Measurements from ENCODE around the gene CCNF. TPM values are rescaled to one million over a fixed set of nuclear protein-coding genes. Genes with fewer than 3 reads are reported as not detected.
A peak's percentile ranks its signal among the peaks of the same experiment; 100 is the strongest.
"Not testable (repeated sequence)": the region's sequence is repeated elsewhere in the genome, so short reads cannot be mapped to it uniquely, and the experiment has no call there.

CCNF gene
- total RNA-seq, 2 donors from 2014 or later, result 50.8 to 58.9 TPM

- no peaks in the 10 kb centered on the region for H3K36me3 ChIP-seq (ENCODE audit: control insufficient read depth, insufficient read depth, low read length)
- 67% methylated on average over 2 of the region's 2 CpGs; no CpG with 5 or more reads in 1 of the 2 experiments for WGBS, 2 experiments (ENCODE audit: insufficient coverage in 1 of 2, insufficient read length in 1 of 2)
- no peak overlapping the region for H3K27ac Mint-ChIP-seq
These were observed 44.8 kb upstream of the CCNF start for GRCh38 chr16:2384426-2384825.

GRCh38 chr16:2385190-2385836 is 43.9 kb upstream of the CCNF start:
- Mint-ChIP-seq H3K4me1 (no peaks in the 10 kb centered on the region), H3K9me3 (peaks cover 17% of the 10 kb centered on the region), H3K27me3 (ENCODE audit: insufficient read depth) (no peaks in the 10 kb centered on the region), H3K4me3 (no peak overlapping the region), H3K36me3 (ENCODE audit: low read depth) (no peaks in the 10 kb centered on the region), H3K27ac (no peak overlapping the region)
- Histone ChIP-seq H3K27ac (ENCODE audit: low read depth, low read length) (no peak overlapping the region), H3K9ac (ENCODE audit: extremely low read depth, low read length, poor library complexity, severe bottlenecking) (no peak overlapping the region), H3K27me3 (ENCODE audit: control insufficient read depth, insufficient read depth, low read length, poor library complexity, severe bottlenecking) (no peaks in the 10 kb centered on the region), H3K4me3 (ENCODE audit: low read length) (no peak overlapping the region), H3K36me3 (ENCODE audit: control insufficient read depth, insufficient read depth, low read length) (no peaks in the 10 kb centered on the region), H3K9me3 (ENCODE audit: control insufficient read depth, low read length) (peaks cover 6% of the 10 kb centered on the region), H3K4me1 (ENCODE audit: control insufficient read depth, insufficient read depth, low read length) (no peaks in the 10 kb centered on the region)
- DNase-seq, result peak; percentile 49
- TF ChIP-seq CTCF (conservative IDR thresholded peaks at IDR 0.05), result no peak
- WGBS, 2 experiments (ENCODE audit: insufficient coverage in 1 of 2, insufficient read length in 1 of 2), result 81% methylated on average over 3 of the region's 3 CpGs; no CpG with 5 or more reads in 1 of the 2 experiments

More at GRCh38 chr16:2384426-2384825, 44.8 kb upstream of the CCNF start:
- no peaks in the 10 kb centered on the region for H3K4me1 ChIP-seq (ENCODE audit: control insufficient read depth, insufficient read depth, low read length)
- no peaks in the 10 kb centered on the region for H3K36me3 Mint-ChIP-seq (ENCODE audit: low read depth)
- H3K27me3 ChIP-seq (ENCODE audit: control insufficient read depth, insufficient read depth, low read length, poor library complexity, severe bottlenecking), result no peaks in the 10 kb centered on the region
- no peak for TF ChIP-seq CTCF (conservative IDR thresholded peaks at IDR 0.05)
- H3K9me3 Mint-ChIP-seq, result peaks cover 13% of the 10 kb centered on the region
- no peaks in the 10 kb centered on the region for H3K4me1 Mint-ChIP-seq
- no peak overlapping the region for H3K27ac ChIP-seq (ENCODE audit: low read depth, low read length)
- peaks cover 3% of the 10 kb centered on the region for H3K27me3 Mint-ChIP-seq (ENCODE audit: insufficient read depth)
- no peak for DNase-seq
- H3K4me3 Mint-ChIP-seq, result no peak overlapping the region
- H3K4me3 ChIP-seq (ENCODE audit: low read length), result no peak overlapping the region
- no peak overlapping the region for H3K9ac ChIP-seq (ENCODE audit: extremely low read depth, low read length, poor library complexity, severe bottlenecking)
- peaks cover 6% of the 10 kb centered on the region for H3K9me3 ChIP-seq (ENCODE audit: control insufficient read depth, low read length)

- not testable (repeated sequence) for H3K27ac ChIP-seq (ENCODE audit: low read depth, low read length); H3K4me1 Mint-ChIP-seq; H3K4me3 Mint-ChIP-seq; H3K9ac ChIP-seq (ENCODE audit: extremely low read depth, low read length, poor library complexity, severe bottlenecking); H3K9me3 ChIP-seq (ENCODE audit: control insufficient read depth, low read length); H3K4me3 ChIP-seq (ENCODE audit: low read length); H3K36me3 ChIP-seq (ENCODE audit: control insufficient read depth, insufficient read depth, low read length); H3K27me3 ChIP-seq (ENCODE audit: control insufficient read depth, insufficient read depth, low read length, poor library complexity, severe bottlenecking); H3K27ac Mint-ChIP-seq; H3K27me3 Mint-ChIP-seq (ENCODE audit: insufficient read depth); H3K4me1 ChIP-seq (ENCODE audit: control insufficient read depth, insufficient read depth, low read length); H3K36me3 Mint-ChIP-seq (ENCODE audit: low read depth)
- WGBS, 2 experiments (ENCODE audit: insufficient coverage in 1 of 2, insufficient read length in 1 of 2), result 90 to 92% methylated on average over 18 to 19 of the region's 19 CpGs
- H3K9me3 Mint-ChIP-seq, result peaks cover 17% of the 10 kb centered on the region
- peak; percentile 50 for DNase-seq
These were observed 43.3 kb upstream of the CCNF start for GRCh38 chr16:2385982-2386381.

GRCh38 chr16:2386990-2387389 is 42.3 kb upstream of the CCNF start:
- H3K27me3 ChIP-seq (ENCODE audit: control insufficient read depth, insufficient read depth, low read length, poor library complexity, severe bottlenecking), result no peaks in the 10 kb centered on the region
- H3K9ac ChIP-seq (ENCODE audit: extremely low read depth, low read length, poor library complexity, severe bottlenecking), result no peak overlapping the region
- no peak overlapping the region for H3K27ac Mint-ChIP-seq
- H3K9me3 Mint-ChIP-seq, result peaks cover 17% of the 10 kb centered on the region
- H3K36me3 Mint-ChIP-seq (ENCODE audit: low read depth), result no peaks in the 10 kb centered on the region
- 17 to 35% methylated on average over 3 of the region's 3 CpGs for WGBS, 2 experiments (ENCODE audit: insufficient coverage in 1 of 2, insufficient read length in 1 of 2)
- no peaks in the 10 kb centered on the region for H3K27me3 Mint-ChIP-seq (ENCODE audit: insufficient read depth)
- DNase-seq, result peak; percentile 80
- H3K4me3 Mint-ChIP-seq, result no peak overlapping the region
- no peaks in the 10 kb centered on the region for H3K36me3 ChIP-seq (ENCODE audit: control insufficient read depth, insufficient read depth, low read length)
- H3K4me1 ChIP-seq (ENCODE audit: control insufficient read depth, insufficient read depth, low read length), result no peaks in the 10 kb centered on the region
- no peak overlapping the region for H3K27ac ChIP-seq (ENCODE audit: low read depth, low read length)
- no peaks in the 10 kb centered on the region for H3K4me1 Mint-ChIP-seq
- H3K4me3 ChIP-seq (ENCODE audit: low read length), result no peak overlapping the region
- H3K9me3 ChIP-seq (ENCODE audit: control insufficient read depth, low read length), result peaks cover 6% of the 10 kb centered on the region
- TF ChIP-seq CTCF (conservative IDR thresholded peaks at IDR 0.05), result peak; percentile 77

Measured in endodermal cell (in vitro differentiated cells).